ENCODE data around the gene HOXC11. TPM values are rescaled to one million over a fixed set of nuclear protein-coding genes. Genes with fewer than 3 reads are reported as not detected.
A peak's percentile ranks its signal among the peaks of the same experiment; 100 is the strongest.

Gene HOXC11
- total RNA-seq, 1 experiment from 2014 or later, result 2.4 TPM

DNA sequence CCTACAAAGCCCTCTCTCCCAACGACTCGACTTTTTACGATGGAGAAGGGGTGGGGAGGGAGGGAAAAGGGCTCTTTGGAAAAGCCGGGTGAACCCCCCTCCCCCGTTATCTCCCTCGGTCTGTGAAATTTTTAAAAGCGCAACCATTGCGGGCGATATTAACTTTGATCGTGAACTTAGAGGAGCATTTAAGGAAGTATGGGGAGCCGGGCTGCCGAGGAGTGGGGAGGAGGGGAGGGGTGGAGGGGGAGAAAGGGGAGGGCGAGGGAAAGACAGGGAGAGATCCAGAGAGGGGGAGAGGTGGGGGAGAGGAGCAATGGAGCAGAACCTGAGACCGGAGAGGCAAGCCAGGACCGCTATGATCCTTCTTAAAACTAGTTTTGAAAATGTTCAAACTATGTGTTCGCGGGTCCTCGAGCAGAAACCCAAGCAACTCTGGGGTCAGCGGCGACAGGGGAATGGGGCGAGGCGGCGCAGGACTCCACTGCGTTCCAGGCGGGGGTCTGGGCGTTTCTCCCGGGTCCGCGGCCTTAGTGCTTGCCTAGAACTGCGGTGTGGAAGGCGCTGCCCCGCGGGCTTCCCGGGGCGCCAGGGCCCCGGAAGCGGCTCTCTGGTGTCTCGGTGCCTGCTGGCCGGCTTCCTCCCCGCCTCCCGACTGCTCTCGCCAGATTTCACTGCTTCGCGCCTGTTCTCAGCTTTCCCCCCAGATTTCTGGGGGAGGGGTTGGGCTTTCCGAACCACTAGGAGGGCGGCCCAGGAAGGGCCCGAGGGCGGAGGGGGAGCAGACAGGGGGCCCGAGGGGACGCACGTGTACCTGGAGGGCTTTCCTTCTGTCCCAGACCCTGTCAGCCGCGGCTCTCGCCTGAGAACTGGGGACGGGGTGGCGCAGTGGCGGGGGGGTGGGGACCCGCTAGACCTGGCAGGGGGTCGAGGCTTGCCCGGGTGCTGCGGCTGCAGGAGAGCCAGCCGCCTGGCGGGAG, 1.4 kb downstream of the HOXC11 start, which contains the start of gene HOTAIR:
HOTAIR (minus strand) TSS at position 871 of the 980 bp plus-strand sequence.
- ChIA-PET CTCF (no interaction called here), POLR2A (ENCODE audit: unreplicated experiment) (interaction anchor here (0.6 kb wide), 1 partner anchor 871 kb away, joined by 24 read pairs; no protein-coding TSS in a partner anchor)
- peak within 1 kb of the TSS; percentile 72 for H3K4me3 ChIP-seq
- DNase-seq, result peak in 1 of 2 experiments; percentile 49
- no peaks in the 10 kb centered on the region for H3K9me2 ChIP-seq (ENCODE audit: insufficient read depth)
- H3K9me3 ChIP-seq (ENCODE audit: insufficient read depth, low read depth), result no peaks in the 10 kb centered on the region
- H3K4me2 ChIP-seq, result peak within 1 kb of the TSS; percentile 69
- no TSS peak for BruUV-seq (replicated peaks)
- no peaks in the 10 kb centered on the region for H3K36me3 ChIP-seq (ENCODE audit: low read depth)
- no peak for TF ChIP-seq EZH2 (IDR thresholded peaks at IDR 0.05; ENCODE audit: low read depth)
- TF ChIP-seq, protein P1, sequence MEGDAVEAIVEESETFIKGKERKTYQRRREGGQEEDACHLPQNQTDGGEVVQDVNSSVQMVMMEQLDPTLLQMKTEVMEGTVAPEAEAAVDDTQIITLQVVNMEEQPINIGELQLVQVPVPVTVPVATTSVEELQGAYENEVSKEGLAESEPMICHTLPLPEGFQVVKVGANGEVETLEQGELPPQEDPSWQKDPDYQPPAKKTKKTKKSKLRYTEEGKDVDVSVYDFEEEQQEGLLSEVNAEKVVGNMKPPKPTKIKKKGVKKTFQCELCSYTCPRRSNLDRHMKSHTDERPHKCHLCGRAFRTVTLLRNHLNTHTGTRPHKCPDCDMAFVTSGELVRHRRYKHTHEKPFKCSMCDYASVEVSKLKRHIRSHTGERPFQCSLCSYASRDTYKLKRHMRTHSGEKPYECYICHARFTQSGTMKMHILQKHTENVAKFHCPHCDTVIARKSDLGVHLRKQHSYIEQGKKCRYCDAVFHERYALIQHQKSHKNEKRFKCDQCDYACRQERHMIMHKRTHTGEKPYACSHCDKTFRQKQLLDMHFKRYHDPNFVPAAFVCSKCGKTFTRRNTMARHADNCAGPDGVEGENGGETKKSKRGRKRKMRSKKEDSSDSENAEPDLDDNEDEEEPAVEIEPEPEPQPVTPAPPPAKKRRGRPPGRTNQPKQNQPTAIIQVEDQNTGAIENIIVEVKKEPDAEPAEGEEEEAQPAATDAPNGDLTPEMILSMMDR (conservative IDR thresholded peaks at IDR 0.05), result no peak
- no peaks in the 10 kb centered on the region for H3K79me2 ChIP-seq (ENCODE audit: low read depth)
- H3K27me3 ChIP-seq (ENCODE audit: insufficient read depth, low read depth), result no peaks in the 10 kb centered on the region
- peak within 1 kb of the TSS; percentile 91 for H2AFZ ChIP-seq
- peak within 1 kb of the TSS; percentile 49; the same call in 1 of the 2 replicates for H3K27ac ChIP-seq
- peaks cover 5% of the 10 kb centered on the region; the same call in 1 of the 2 replicates for H3F3A ChIP-seq (ENCODE audit: insufficient read depth, low read depth)
- intact Hi-C loops (cut with micrococcal nuclease; ENCODE audit: unreplicated experiment), result no loop called here
- H3K4me1 ChIP-seq (replicated peaks; ENCODE audit: insufficient read depth), result no peaks in the 10 kb centered on the region
- no peaks in the 10 kb centered on the region for H4K20me1 ChIP-seq (ENCODE audit: insufficient read depth)

- no peaks in the 10 kb centered on the region for H3K36me3 ChIP-seq (ENCODE audit: low read depth)
- POLR2A ChIA-PET (ENCODE audit: unreplicated experiment), result interaction anchor here (0.6 kb wide), 1 partner anchor 872 kb away, joined by 24 read pairs; no protein-coding TSS in a partner anchor
- no peaks in the 10 kb centered on the region for H3K9me3 ChIP-seq (ENCODE audit: insufficient read depth, low read depth)
- no peaks in the 10 kb centered on the region for H3K27me3 ChIP-seq (ENCODE audit: insufficient read depth, low read depth)
- peak overlapping the region; percentile 91; the same call in 1 of the 2 replicates for H2AFZ ChIP-seq
- H3K27ac ChIP-seq, result peak overlapping the region; percentile 49; the same call in 1 of the 2 replicates
- H3K4me2 ChIP-seq, result peak overlapping the region; percentile 69
- no peaks in the 10 kb centered on the region for H3K79me2 ChIP-seq (ENCODE audit: low read depth)
- intact Hi-C loops (cut with micrococcal nuclease; ENCODE audit: unreplicated experiment), result no loop called here
- H3F3A ChIP-seq (ENCODE audit: insufficient read depth, low read depth), result 0 out of 2 replicates have a peak, but pooled peaks cover 5% of the 10 kb centered on the region
- no peaks in the 10 kb centered on the region for H4K20me1 ChIP-seq (ENCODE audit: insufficient read depth)
- no peaks in the 10 kb centered on the region for H3K4me1 ChIP-seq (replicated peaks; ENCODE audit: insufficient read depth)
- no peak for DNase-seq
- no peak for TF ChIP-seq EZH2 (IDR thresholded peaks at IDR 0.05; ENCODE audit: low read depth)
- TF ChIP-seq, protein P1 (conservative IDR thresholded peaks at IDR 0.05), result no peak
- BruUV-seq (replicated peaks), result no TSS peak
- CTCF ChIA-PET, result no interaction called here
- peak overlapping the region; percentile 72 for H3K4me3 ChIP-seq
- no peaks in the 10 kb centered on the region for H3K9me2 ChIP-seq (ENCODE audit: insufficient read depth)
Measured at GRCh38 chr12:53975064-53975471, 2.1 kb downstream of the HOXC11 start.

- TF ChIP-seq EZH2 (IDR thresholded peaks at IDR 0.05; ENCODE audit: low read depth), result no peak
- TF ChIP-seq, protein P1 (conservative IDR thresholded peaks at IDR 0.05), result no peak
- BruUV-seq (replicated peaks), result TSS peak; percentile 72
- intact Hi-C loops (cut with micrococcal nuclease; ENCODE audit: unreplicated experiment), result no loop called here
- Histone ChIP-seq H3K4me1 (replicated peaks; ENCODE audit: insufficient read depth) (no peaks in the 10 kb centered on the region), H3K27ac (no peak overlapping the region), H2AFZ (no peak overlapping the region), H3K36me3 (ENCODE audit: low read depth) (no peaks in the 10 kb centered on the region), H3K79me2 (ENCODE audit: low read depth) (no peaks in the 10 kb centered on the region), H3F3A (ENCODE audit: insufficient read depth, low read depth) (0 out of 2 replicates have a peak, but pooled peaks cover 5% of the 10 kb centered on the region), H3K4me2 (peak overlapping the region; percentile 69; the same call in 1 of the 2 replicates), H3K4me3 (peak overlapping the region; percentile 72; the same call in 1 of the 2 replicates), H3K27me3 (ENCODE audit: insufficient read depth, low read depth) (no peaks in the 10 kb centered on the region), H4K20me1 (ENCODE audit: insufficient read depth) (no peaks in the 10 kb centered on the region), H3K9me3 (ENCODE audit: insufficient read depth, low read depth) (no peaks in the 10 kb centered on the region), H3K9me2 (ENCODE audit: insufficient read depth) (no peaks in the 10 kb centered on the region)
- DNase-seq, result no peak
- POLR2A ChIA-PET (ENCODE audit: unreplicated experiment), result interaction anchor here (0.6 kb wide), 1 partner anchor 873 kb away, joined by 24 read pairs; no protein-coding TSS in a partner anchor
- CTCF ChIA-PET, result no interaction called here
Measured at GRCh38 chr12:53975479-53976152, 2.7 kb downstream of the HOXC11 start.
